NCI-H446 treated with DMSO at 0.1 percent for 48 hours (cell line): ENCODE results near the gene PTPRN2.
"Not testable (repeated sequence)": the region's sequence is repeated elsewhere in the genome, so short reads cannot be mapped to it uniquely, and the experiment has no call there.

Source experiments
- DNase-seq: peaks from one replicate; lab custom pipeline; 2025; lab: John Stamatoyannopoulos, UW

PTPRN2 gene

DNA sequence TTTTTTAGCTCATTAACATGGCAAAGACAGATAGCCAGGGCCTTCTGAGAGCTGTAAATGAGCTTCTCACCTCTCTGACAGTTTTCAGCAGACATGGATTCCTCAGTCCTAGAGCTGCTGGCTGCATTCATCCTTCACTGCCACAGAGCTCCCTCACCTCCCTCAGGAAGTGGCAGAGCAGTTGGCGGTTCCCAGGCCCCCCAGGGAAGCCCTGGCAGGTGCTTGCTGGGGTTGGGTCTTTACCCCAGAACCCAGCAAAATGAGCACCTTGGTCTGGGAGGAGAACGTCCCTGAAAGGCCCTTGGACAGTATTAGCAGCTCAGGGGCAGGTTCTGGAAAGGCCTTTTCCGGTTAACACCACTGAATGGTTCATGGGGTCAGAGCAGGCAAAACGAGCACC lies 288.0 kb downstream of the PTPRN2 start:
- no peak for DNase-seq

GRCh38 chr7:158296798-158297104 lies 290.9 kb downstream of the PTPRN2 start:
- DNase-seq, result no peak

DNA sequence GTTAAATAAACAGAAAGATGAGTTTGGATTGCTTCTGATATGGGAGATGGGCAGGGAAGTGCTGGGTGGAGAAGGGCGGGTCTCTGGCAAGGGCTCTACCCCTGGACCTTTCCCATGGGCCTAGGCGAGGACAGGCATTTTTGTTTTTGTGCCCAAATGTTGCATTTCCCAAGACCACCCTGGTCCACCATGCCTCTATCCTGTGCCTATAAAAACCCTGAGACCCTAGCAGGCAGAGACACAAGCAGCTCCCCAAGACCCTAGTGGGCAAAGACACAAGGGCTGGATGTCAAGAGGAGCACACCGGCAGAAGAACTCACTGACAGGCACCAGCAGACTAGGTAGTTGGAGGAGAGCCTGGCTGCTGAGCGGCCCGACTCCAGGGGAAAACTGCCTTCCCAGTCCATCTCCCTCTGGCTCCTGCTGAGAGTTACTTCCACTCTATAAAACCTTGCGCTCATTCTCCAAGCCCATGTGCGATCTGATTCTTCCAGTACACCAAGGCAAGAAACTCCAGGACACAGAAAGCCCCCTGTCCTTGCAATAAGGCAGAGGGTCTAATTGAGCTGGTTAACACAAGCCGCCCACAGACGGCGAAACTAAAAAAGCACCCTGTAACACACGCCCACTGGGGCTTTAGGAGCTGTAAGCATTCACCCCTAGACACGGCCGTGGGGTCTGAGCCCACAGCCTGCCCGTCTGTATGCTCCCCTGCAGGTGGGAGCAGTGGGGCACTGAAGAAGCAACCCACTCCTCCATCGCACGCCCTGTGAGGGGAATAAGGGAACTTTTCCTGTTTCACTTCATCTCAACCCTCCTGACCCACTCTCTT lies 291.4 kb downstream of the PTPRN2 start:
- no peak for DNase-seq

GRCh38 chr7:158294468-158295215 lies 293.0 kb downstream of the PTPRN2 start:
- not testable (repeated sequence) for DNase-seq

DNA sequence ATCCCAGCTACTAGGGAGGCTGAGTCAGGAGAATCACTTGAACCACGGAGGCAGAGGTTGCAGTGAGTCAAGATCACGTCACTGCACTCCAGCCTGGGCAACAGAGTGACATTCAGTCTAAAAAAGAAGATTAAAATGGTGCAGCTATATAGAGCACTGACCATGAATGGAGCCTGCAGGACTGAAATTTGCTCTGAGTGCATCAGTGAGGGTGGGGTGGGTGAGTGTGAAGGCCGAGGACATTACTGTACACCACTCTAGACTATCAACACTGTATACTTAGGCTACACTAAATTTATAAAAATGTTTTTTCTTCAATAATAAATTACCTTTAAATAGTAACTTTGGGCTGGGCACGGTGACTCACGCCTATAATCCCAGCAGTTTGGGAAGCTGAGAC lies 294.7 kb downstream of the PTPRN2 start:
- DNase-seq, result no peak

DNA sequence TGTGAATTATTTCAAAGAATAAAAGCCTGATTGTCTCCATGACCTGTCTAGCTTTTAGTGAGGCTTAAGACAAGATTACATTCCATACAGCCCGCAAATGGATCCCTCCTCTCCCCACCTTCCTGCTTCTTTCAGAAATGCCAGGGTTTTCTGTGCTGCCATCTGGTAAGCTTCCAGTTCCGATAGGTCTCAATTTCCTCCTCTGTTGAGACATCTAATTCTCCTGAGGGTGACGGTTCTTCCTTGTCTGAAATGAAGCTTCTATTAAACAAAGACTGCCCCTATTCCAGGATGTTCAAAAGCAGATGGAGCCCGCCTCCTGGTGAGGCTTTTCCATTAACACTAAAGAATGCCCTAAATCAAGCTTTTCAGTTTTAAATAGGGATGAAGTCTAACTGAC lies 295.6 kb downstream of the PTPRN2 start:
- no peak for DNase-seq

GRCh38 chr7:158289761-158290523 lies 297.7 kb downstream of the PTPRN2 start:
- DNase-seq, result no peak

GRCh38 chr7:158289231-158289630 lies 298.4 kb downstream of the PTPRN2 start:
- no peak for DNase-seq

- no peak for DNase-seq
These were observed 301.4 kb downstream of the PTPRN2 start for GRCh38 chr7:158286210-158286609.

- DNase-seq, result no peak
These were observed 302.2 kb downstream of the PTPRN2 start for GRCh38 chr7:158285383-158285770.

DNA sequence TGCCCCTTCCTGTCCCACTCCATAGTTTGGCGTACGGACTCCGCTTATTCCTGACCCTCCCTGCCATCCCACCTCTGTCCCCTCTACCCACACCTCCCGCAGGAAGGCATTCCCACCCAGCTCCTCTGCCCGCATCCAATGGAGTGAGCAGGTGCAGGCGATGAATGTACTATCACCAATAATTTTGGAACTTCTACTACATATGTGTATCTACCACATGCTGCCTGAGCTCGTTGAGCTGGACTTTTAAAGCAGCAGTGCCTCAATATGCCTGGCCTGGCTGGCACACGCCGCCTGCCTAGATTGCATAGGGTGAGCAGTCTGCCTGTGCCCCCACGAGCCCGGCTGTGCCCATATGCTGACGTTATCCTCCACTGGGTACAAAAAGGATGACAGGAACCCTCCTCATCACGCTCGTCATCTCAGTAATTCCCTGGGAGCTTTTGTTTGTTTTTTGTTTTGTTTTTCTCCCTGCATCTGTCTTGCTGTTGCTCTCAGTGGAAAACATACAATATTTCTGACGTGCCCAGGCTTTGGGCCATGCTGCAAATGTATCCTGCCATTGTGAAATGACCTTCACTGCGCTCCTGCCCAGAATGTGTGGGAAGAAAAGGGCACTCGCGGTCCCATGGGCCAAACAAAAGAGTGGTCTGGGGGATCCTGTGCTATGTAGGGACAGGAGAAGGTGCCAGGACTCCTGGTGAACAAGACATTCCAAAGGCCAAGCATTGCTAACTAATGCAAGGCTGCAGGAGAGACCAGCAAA lies 302.8 kb downstream of the PTPRN2 start:
- DNase-seq, result no peak

DNA sequence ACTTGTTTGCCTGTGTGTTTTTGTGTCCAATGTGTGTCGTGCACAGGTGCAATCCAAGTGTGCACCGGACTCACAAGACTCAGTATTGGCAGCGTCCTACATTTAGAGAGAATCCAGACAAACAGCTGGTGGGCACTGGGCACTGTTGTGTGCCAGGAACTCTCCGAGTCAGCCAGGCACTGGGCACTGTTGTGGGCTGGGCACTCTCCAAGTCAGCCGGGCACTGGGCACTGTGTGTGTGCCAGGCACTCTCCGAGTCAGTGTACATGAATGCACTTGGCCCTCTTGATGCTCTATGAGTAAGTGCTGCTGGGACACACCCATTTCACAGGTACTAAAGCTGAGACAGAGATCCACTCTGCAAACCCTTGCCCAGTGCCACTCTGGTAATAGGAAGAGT lies 303.5 kb downstream of the PTPRN2 start:
- DNase-seq, result no peak

DNA sequence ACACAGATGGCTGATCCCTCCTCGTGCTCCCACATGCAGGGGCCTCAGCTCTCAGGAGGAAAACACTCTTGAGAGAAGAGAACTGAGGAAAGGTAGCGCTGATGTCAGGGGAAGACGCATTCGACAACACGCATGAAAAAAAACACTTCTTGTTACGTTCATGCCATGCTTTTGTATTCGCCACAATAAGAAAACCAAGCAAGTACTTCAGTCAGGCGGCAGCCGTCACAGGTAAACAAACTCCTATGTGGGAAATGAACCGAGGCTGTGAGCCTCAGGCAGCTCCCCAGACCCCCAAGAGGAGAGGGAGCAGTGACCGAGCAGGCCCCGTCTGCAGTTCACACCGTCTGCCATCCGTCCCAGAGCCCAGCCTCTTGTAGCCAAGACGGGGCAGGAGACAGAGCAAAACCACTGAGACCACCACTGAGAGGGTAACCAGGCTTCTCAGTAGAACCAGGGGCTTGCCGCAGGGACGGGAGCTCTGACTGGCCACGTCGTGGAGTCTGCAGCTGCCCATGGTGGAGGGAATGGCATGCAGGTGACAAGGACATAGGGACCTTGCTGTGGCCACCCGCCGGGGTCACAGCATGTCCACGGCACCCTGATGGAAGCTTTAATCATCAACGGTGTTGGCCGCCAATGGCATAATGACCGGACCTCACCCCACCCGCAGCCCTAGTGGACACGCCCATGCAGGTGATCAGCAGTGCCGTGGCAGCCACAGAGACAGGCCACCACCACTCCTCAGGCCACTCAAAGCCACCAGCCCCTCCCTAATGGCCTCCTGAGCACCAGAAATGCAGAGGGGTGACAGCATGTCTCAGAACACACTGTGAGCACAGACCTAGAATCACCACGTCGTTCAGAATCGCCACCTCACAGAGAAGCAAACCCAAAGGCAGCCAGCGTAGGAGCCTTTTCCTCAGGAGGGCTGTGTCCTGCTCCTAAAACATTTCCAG lies 304.3 kb downstream of the PTPRN2 start:
- DNase-seq, result no peak

DNA sequence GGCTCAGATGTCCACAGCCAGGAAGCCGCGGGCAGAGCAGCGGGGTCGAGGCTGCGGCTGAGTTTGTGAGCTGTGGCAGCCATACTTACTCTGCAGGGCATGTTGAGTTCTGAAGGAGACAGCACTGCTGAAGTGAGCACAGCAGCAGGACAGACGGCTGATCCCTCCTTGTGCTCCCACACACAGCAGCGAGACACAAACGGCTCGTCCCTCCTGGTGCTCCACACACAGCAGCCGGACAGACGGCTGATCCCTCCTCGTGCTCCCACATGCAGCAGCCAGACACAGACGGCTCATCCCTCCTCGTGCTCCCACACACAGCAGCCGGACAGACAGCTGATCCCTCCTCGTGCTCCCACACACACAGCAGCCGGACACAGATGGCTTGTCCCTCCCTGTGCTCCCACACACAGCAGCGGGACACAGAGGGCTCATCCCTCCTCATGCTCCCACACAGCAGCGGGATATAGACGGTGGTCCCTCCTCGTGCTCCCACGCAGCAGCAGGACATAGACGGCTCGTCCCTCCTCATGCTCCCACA lies 305.1 kb downstream of the PTPRN2 start:
- no peak for DNase-seq

GRCh38 chr7:158281441-158281840 lies 306.2 kb downstream of the PTPRN2 start:
- DNase-seq, result no peak

- no peak for DNase-seq
These were observed 307.0 kb downstream of the PTPRN2 start for GRCh38 chr7:158280448-158281144.

DNA sequence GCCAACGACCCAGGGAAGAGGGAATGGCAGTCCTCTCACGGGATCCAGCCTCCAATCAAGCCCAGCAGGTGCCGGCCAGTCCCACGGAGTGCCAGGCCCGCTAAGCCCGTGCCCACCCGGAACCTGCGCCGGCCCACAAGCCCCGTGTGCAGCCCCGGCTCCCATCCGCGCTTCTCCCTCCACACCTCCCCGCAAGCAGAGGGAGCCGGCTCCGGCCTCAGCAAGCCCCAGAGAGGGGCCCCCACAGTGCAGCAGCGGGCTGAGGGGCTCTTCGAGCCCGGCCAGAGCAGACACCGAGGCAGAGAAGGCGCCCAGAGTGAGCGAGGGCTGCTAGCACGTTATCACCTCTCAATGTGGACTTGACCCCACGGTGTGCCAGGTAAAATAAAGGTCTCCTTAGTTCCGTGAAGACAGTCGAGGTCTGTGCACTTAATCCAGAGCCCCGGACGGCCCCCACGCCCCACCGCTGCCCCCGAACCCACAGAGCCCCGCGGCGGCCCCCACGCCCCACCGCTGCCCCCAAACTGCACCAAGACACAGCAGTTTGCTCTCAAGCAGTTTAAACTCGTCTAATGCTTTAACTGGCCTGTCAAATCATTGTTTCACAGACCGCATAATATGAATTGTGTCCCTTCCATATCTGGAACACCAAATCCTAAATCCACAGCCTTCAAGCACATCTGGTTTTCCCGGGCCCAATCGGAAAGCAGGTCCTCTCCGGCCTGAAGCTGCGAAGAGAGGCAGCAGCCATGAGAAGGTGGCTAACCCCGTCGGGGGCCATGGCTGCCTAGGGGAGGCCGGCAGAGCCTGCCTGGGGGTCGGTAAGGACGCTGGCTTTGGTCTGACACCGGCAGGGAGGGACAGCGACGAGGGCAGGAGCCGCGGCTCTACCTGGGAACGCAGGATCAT lies 307.8 kb downstream of the PTPRN2 start:
- DNase-seq, result no peak

DNA sequence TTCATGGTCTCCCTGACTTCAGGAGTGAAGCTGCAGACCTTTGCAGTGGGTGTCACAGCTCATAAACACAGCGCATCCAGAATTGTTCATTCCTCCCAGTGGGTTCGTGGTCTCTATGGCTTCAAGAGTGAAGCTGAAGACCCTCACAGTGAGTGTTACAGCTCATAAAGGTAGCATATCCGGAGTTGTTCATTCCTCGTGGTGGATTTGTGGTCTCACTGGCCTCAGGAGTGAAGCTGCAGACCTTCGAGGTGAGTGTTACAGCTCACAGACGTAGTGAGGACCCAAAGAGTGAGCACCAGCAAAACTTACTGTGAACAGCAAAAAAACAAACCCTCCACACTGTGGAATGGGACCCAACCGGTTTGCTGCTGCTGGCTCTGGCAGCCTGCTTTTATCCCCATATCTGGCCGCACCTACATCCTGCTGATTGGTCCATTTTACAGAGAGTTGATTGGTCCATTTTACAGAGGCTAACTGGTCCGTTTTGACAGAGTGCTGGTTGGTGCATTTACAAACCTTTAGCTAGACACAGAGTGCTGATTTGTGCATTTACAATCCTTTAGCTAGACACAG lies 308.8 kb downstream of the PTPRN2 start:
- no peak for DNase-seq
